Adrenal gland (tissue), 12 donors: ENCODE results near the gene KCNQ4. TPM values are rescaled to one million over a fixed set of nuclear protein-coding genes. Genes with fewer than 3 reads are reported as not detected.
A peak's percentile ranks its signal among the peaks of the same experiment; 100 is the strongest.

Source experiments
- DNase-seq, 7 donors: peaks; one replicate each; pipeline ENCODE4 v3.0.0-alpha.2; 2019 to 2020
- H3K27ac ChIP-seq, 5 donors: fragments of 200-600 bp; sonication (generic) in 4 of 5; 1 replicate in 3 of 5; 2 replicates in 2 of 5; pipeline versions ENCODE4 v1.5.1 to v1.8.0; 2016 to 2020; ENCODE audit warnings: mild to moderate bottlenecking in 1 of 5
- H3K27me3 ChIP-seq: fragments of 200-600 bp; 2 replicates; pipeline ENCODE4 v1.8.0; 2021
- H3K36me3 ChIP-seq, 2 donors: fragments of 200-600 bp; replicated peaks in 1 of 2; 1 replicate in 1 of 2; 2 replicates in 1 of 2; pipeline versions ENCODE4 v1.5.1 to v1.8.0; 2018 to 2022
- H3K4me1 ChIP-seq, 2 donors: fragments of 200-600 bp; replicated peaks in 1 of 2; 1 replicate in 1 of 2; 2 replicates in 1 of 2; pipeline versions ENCODE4 v1.5.1 to v1.8.0; 2018 to 2021
- H3K4me3 ChIP-seq, 4 donors: fragments of 200-600 bp; sonication (generic) in 3 of 4; one replicate each; pipeline ENCODE4 v1.5.1; 2016 to 2018
- H3K9me3 ChIP-seq, 3 donors: fragments of 200-600 bp; sonication (generic) in 1 of 3; replicated peaks in 1 of 3; 1 replicate in 2 of 3; 2 replicates in 1 of 3; pipeline versions ENCODE4 v1.5.1 to v1.8.0; 2016 to 2021
- POLR2A ChIP-seq, 2 donors: fragments of 450-650 bp; IDR thresholded peaks; one replicate each; pipeline ENCODE4 v1.6.1; 2017; ENCODE audit warnings: antibody characterized with exemption in 2 of 2, mild to moderate bottlenecking in 2 of 2, moderate library complexity in 1 of 2
- WGBS, 4 donors: extraction: QIAGEN DNeasy Blood & Tissue Kit in 2 of 4; methylation state at CpG; one replicate each; pipeline versions ENCODE4 v1.1.5 to v1.1.7; 2013 to 2017; 5-methylcytosine and 5-hydroxymethylcytosine counted together
- intact Hi-C, 2 donors: fragments of 100-400 bp; cut with DNase I; formaldehyde crosslinking; loops; one replicate each; pipeline versions ENCODE4 v1.14.1 to v1.15.0; 2022 to 2023
- polyA plus RNA-seq, 3 donors: library from polyadenylated mRNA; stranded (reverse); fragments of 200-250 nt in 2 of 3; fragments of 350-450 nt in 1 of 3; fragmentation: Illumina TruSeq in 1 of 3; extraction: RNeasy Lipid Tissue Mini Kit (QIAGEN cat#74804) in 1 of 3; gene quantifications; one replicate each; pipeline ENCODE4 v1.2.3, GENCODE V29; 2013 to 2014
- total RNA-seq, 9 donors: library from RNA; depleted of rRNA in 4 of 9; stranded (reverse); fragments of >200 nt in 4 of 9; fragments of 120-200 nt in 1 of 9; fragmentation: NEBNext Ultra II Directional in 1 of 9; extraction: Animal tissue kit (Norgen Biotek cat#: 25700) in 1 of 9; gene quantifications; one replicate each; pipeline versions ENCODE4 v1.1.0 to v1.2.4, GENCODE V29; 2013 to 2023
- TF ChIP-seq, protein P1 (sequence below), 6 experiments: fragments of 450-650 bp in 4 of 6; fragments of 200-600 bp in 2 of 6; sonication (generic) in 1 of 6; IDR thresholded peaks; 1 replicate in 5 of 6; 2 replicates in 1 of 6; pipeline versions ENCODE4 v1.5.1 to v1.8.0; 2016 to 2021; ENCODE audit warnings: antibody characterized with exemption in 6 of 6, mild to moderate bottlenecking in 2 of 6, moderate library complexity in 1 of 6
- donor health status: healthy with polysubstance abuse.
- donor health status: Bipolar disorder and iron deficiency.
- donor health status: DM: yes; HTN: yes; CAD: no.
- donor health status: DM: no; HTN: no; CAD: no.
- donor health status: DM: no; HTN: no; CAD: no.
- donor health status: DM: yes; HTN: yes; CAD: no.

Gene KCNQ4
- total and polyA plus RNA-seq, 12 donors = 0.06 to 1.0 (median 0.29) TPM; not detected in 2

DNA sequence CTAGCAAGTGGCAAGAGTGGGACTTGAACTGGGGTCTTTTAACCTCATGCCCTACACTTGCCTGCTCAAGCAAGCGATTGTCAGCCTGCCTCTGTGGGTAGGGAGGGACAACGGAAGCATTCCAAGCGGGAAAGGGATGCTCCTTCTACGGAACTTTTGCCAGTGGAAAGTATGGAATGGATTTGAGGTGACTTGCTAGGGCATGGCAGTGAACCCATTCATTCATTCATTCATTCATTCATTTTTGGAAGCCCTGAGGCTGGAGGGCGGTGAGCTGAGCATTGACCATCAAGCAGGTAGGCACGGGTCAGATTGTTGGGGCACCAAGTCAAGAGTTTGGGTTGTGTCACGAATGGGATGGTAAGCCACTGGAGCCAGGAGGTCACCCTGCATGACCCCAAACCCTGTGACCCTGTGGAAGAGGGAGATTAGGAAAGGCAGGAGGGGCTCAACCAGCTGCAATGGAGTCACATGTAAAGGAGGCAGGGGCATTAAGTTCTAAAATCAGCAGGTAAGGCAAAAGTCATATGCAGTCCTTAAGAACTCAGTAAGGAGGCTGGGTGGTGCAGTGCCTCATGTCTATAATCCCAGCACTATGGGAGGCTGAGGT is 90.4 kb downstream of the KCNQ4 start:
- no peak for TF ChIP-seq POLR2A (IDR thresholded peaks at IDR 0.05)
- TF ChIP-seq, protein P1, sequence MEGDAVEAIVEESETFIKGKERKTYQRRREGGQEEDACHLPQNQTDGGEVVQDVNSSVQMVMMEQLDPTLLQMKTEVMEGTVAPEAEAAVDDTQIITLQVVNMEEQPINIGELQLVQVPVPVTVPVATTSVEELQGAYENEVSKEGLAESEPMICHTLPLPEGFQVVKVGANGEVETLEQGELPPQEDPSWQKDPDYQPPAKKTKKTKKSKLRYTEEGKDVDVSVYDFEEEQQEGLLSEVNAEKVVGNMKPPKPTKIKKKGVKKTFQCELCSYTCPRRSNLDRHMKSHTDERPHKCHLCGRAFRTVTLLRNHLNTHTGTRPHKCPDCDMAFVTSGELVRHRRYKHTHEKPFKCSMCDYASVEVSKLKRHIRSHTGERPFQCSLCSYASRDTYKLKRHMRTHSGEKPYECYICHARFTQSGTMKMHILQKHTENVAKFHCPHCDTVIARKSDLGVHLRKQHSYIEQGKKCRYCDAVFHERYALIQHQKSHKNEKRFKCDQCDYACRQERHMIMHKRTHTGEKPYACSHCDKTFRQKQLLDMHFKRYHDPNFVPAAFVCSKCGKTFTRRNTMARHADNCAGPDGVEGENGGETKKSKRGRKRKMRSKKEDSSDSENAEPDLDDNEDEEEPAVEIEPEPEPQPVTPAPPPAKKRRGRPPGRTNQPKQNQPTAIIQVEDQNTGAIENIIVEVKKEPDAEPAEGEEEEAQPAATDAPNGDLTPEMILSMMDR (IDR thresholded peaks at IDR 0.05) = no peak
- no peaks in the 10 kb centered on the region for H3K4me1 ChIP-seq
- no peak overlapping the region for H3K4me3 ChIP-seq
- no peak overlapping the region for H3K27ac ChIP-seq
- DNase-seq = no peak
- intact Hi-C loops = no loop called here
- H3K9me3 ChIP-seq = peaks cover 0 to 7% (median 0%) of the 10 kb centered on the region in 3 donors
- WGBS, 4 donors = 88 to 96% (median 92%) methylated on average over 7 of the region's 7 CpGs
- no peaks in the 10 kb centered on the region for H3K27me3 ChIP-seq
- H3K36me3 ChIP-seq = no peaks in the 10 kb centered on the region

DNA sequence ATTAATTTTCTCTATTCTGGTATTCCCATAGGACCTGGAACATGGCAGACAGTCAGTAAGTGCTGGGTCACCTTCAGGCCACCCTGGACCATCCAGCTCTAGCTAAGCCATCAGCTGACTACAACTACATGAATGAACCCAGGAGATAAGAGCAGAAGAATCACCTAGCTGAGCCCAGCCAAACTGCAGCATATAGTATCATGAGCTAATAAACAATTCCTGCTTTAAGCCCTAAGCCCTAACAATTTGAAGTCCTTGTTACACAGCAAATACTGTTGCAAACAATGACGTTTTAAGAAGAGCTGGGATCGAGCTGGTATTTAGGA is 92.8 kb downstream of the KCNQ4 start:
- Histone ChIP-seq H3K4me1 (no peaks in the 10 kb centered on the region), H3K27me3 (no peaks in the 10 kb centered on the region), H3K36me3 (no peaks in the 10 kb centered on the region), H3K9me3 (peaks cover 0 to 7% (median 0%) of the 10 kb centered on the region in 3 donors), H3K4me3 (no peak overlapping the region), H3K27ac (no peak overlapping the region)
- intact Hi-C loops = no loop called here
- DNase-seq = no peak
- WGBS, 4 donors = 84 to 94% (median 90%) methylated on average over 2 of the region's 2 CpGs
- no peak for TF ChIP-seq POLR2A (IDR thresholded peaks at IDR 0.05)
- TF ChIP-seq, protein P1 (IDR thresholded peaks at IDR 0.05) = no peak

- H3K27me3 ChIP-seq = no peaks in the 10 kb centered on the region
- H3K9me3 ChIP-seq = peaks cover 0 to 7% (median 0%) of the 10 kb centered on the region in 3 donors
- TF ChIP-seq, protein P1 (IDR thresholded peaks at IDR 0.05) = no peak
- peak overlapping the region in 1 of 5 donors; percentile 63 for H3K27ac ChIP-seq
- no peaks in the 10 kb centered on the region for H3K36me3 ChIP-seq
- intact Hi-C loops = no loop called here
- H3K4me1 ChIP-seq = no peaks in the 10 kb centered on the region
- DNase-seq = no peak
- no peak overlapping the region for H3K4me3 ChIP-seq
- WGBS, 4 donors = 82 to 100% (median 89%) methylated on average over 1 of the region's 1 CpG
Observed at GRCh38 chr1:40876891-40877290, 93.3 kb downstream of the KCNQ4 start.

DNA sequence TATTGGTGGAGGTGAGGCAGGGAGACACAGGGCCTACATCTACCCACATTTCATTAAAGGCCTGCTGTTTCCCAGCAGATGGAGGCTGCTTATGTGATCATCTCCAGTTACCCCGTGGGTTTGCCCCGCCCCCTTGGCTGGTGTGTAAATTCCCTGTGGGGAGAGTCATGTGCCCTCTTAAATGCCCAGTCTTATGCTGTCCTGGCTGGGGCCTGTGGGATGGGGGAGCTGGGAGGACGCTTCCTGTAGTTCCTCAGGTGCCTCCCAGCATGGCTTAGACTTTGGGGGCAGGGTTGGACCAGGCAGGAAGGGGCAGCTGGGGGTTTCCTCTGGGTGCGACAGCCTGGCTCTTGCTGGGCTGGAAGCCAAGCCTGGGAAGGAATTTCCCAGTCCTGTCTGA is 94.1 kb downstream of the KCNQ4 start:
- DNase-seq = peak in 6 of 7 donors; percentile 44 to 71 (median 64)
- peak overlapping the region in 1 of 5 donors; percentile 63 for H3K27ac ChIP-seq
- H3K9me3 ChIP-seq = peaks cover 0 to 7% (median 0%) of the 10 kb centered on the region in 3 donors
- H3K27me3 ChIP-seq = peaks cover under 1% of the 10 kb centered on the region
- WGBS, 4 donors = 23 to 44% (median 34%) methylated on average over 3 to 4 of the region's 4 CpGs
- no peak for TF ChIP-seq POLR2A (IDR thresholded peaks at IDR 0.05)
- TF ChIP-seq, protein P1 (IDR thresholded peaks at IDR 0.05) = no peak
- H3K4me1 ChIP-seq = no peaks in the 10 kb centered on the region
- H3K36me3 ChIP-seq = no peaks in the 10 kb centered on the region
- H3K4me3 ChIP-seq = no peak overlapping the region
- intact Hi-C loops = no loop called here
